ENCODE data around the gene SLC39A1. TPM values are rescaled to one million over a fixed set of nuclear protein-coding genes. Genes with fewer than 3 reads are reported as not detected.

Gene SLC39A1
- total and polyA plus RNA-seq, 7 donors, result 25.7 to 97.5 (median 72.4) TPM

- H3K4me3 ChIP-seq, result no peak overlapping the region
- H3K27me3 ChIP-seq, result no peaks in the 10 kb centered on the region
- 94 to 97% methylated on average over 3 of the region's 3 CpGs for WGBS, 2 donors
- peaks cover 0 to 32% (median 23%) of the 10 kb centered on the region in 4 donors for H3K36me3 ChIP-seq
- intact Hi-C loops (cut with DNase I), result no loop called here
- H3K4me1 ChIP-seq, result peaks cover 0 to 28% (median 23%) of the 10 kb centered on the region in 4 donors
- no peak overlapping the region for H3K27ac ChIP-seq
- no peak for DNase-seq
- no peak for TF ChIP-seq CTCF (IDR thresholded peaks at IDR 0.05)
- TF ChIP-seq POLR2A (IDR thresholded peaks at IDR 0.05), result no peak
- TF ChIP-seq EP300 (IDR thresholded peaks at IDR 0.05), result no peak
- TF ChIP-seq POLR2AphosphoS5 (IDR thresholded peaks at IDR 0.05), result no peak
- H3K9me3 ChIP-seq, result no peaks in the 10 kb centered on the region
Measured at GRCh38 chr1:153973071-153973470, 9.7 kb upstream of the SLC39A1 start.

- Histone ChIP-seq H3K9me3 (no peaks in the 10 kb centered on the region), H3K4me1 (peaks cover 0 to 24% (median 19%) of the 10 kb centered on the region in 4 donors), H3K36me3 (peaks cover 0 to 23% (median 16%) of the 10 kb centered on the region in 4 donors), H3K4me3 (no peak overlapping the region), H3K27me3 (no peaks in the 10 kb centered on the region), H3K27ac (no peak overlapping the region)
- intact Hi-C loops (cut with DNase I), result no loop called here
- 83 to 94% methylated on average over 2 of the region's 2 CpGs for WGBS, 2 donors
- DNase-seq, result no peak
- TF ChIP-seq POLR2AphosphoS5 (IDR thresholded peaks at IDR 0.05) (no peak), CTCF (IDR thresholded peaks at IDR 0.05) (no peak), EP300 (IDR thresholded peaks at IDR 0.05) (no peak), POLR2A (IDR thresholded peaks at IDR 0.05) (no peak)
Measured at GRCh38 chr1:153970346-153970745, 7.0 kb upstream of the SLC39A1 start.

- no peak for DNase-seq
- H3K9me3 ChIP-seq, result no peaks in the 10 kb centered on the region
- intact Hi-C loops (cut with DNase I), result loop anchor here (2.0 kb wide), 1 partner anchor 16 kb away; no protein-coding TSS in a partner anchor
- no peak overlapping the region for H3K27ac ChIP-seq
- TF ChIP-seq EP300 (IDR thresholded peaks at IDR 0.05) (no peak), POLR2AphosphoS5 (IDR thresholded peaks at IDR 0.05) (no peak), CTCF (IDR thresholded peaks at IDR 0.05) (no peak), POLR2A (IDR thresholded peaks at IDR 0.05) (no peak)
- WGBS, 2 donors, result 76 to 88% methylated on average over 2 of the region's 2 CpGs
- peaks cover 0 to 34% (median 27%) of the 10 kb centered on the region in 4 donors for H3K4me1 ChIP-seq
- no peak overlapping the region for H3K4me3 ChIP-seq
- no peaks in the 10 kb centered on the region for H3K27me3 ChIP-seq
- peaks cover 0 to 9% (median 4%) of the 10 kb centered on the region in 4 donors for H3K36me3 ChIP-seq
Measured at GRCh38 chr1:153968972-153969371, 5.6 kb upstream of the SLC39A1 start.

DNA sequence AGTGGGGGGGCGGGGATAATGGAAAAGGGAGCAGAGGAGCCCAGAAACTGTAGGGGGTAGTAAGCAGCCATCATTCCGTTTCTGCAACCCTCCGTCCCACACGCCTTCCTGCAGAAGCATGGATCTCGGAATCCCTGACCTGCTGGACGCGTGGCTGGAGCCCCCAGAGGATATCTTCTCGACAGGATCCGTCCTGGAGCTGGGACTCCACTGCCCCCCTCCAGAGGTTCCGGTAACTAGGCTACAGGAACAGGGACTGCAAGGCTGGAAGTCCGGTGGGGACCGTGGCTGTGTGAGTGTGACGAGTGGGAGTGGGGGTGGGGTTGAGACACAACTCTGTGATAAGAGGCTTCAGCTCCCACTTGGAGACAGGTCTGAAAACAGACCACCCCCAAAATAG, 5.1 kb upstream of the SLC39A1 start:
- Histone ChIP-seq H3K4me3 (peak overlapping the region; percentile 45 to 59 (median 53)), H3K36me3 (peaks cover 0 to 4% (median 0%) of the 10 kb centered on the region in 4 donors), H3K9me3 (no peaks in the 10 kb centered on the region), H3K27ac (peak overlapping the region; percentile 82 to 93 (median 91)), H3K4me1 (peaks cover 0 to 37% (median 28%) of the 10 kb centered on the region in 4 donors), H3K27me3 (no peaks in the 10 kb centered on the region)
- peak; percentile 70 for DNase-seq
- WGBS, 2 donors, result 8 to 17% methylated on average over 13 of the region's 13 CpGs
- intact Hi-C loops (cut with DNase I), result loop anchor here (2.0 kb wide), 1 partner anchor 16 kb away; no protein-coding TSS in a partner anchor
- TF ChIP-seq POLR2A (IDR thresholded peaks at IDR 0.05) (no peak), CTCF (IDR thresholded peaks at IDR 0.05) (no peak), EP300 (IDR thresholded peaks at IDR 0.05) (no peak), POLR2AphosphoS5 (IDR thresholded peaks at IDR 0.05) (no peak)

DNA sequence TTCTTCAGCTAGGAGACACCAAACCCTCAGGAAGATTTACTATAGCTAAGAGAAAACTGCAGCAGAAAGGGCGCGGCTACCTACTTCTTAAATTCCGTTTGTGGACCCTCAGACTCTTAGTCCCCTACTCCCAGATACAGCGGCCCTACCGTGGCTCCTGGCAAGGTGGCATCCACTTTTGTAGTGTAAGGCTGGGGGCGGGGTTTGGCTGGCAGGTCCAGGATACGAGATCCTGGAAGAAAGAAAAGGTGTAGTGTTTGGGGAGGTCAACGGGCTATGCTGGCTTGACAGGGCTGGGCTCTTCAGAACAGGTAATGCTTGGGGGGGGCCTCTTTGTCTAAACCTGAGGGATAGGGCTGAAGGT, 4.6 kb upstream of the SLC39A1 start:
- no peaks in the 10 kb centered on the region for H3K27me3 ChIP-seq
- TF ChIP-seq EP300 (IDR thresholded peaks at IDR 0.05), result no peak
- TF ChIP-seq POLR2AphosphoS5 (IDR thresholded peaks at IDR 0.05), result no peak
- TF ChIP-seq CTCF (IDR thresholded peaks at IDR 0.05), result no peak
- no peak for TF ChIP-seq POLR2A (IDR thresholded peaks at IDR 0.05)
- H3K9me3 ChIP-seq, result no peaks in the 10 kb centered on the region
- peak overlapping the region; percentile 45 to 59 (median 53) for H3K4me3 ChIP-seq
- H3K4me1 ChIP-seq, result peaks cover 0 to 37% (median 28%) of the 10 kb centered on the region in 4 donors
- DNase-seq, result no peak
- 1 to 2% methylated on average over 8 of the region's 8 CpGs for WGBS, 2 donors
- no peaks in the 10 kb centered on the region for H3K36me3 ChIP-seq
- intact Hi-C loops (cut with DNase I), result loop anchor here (2.0 kb wide), 1 partner anchor 17 kb away; no protein-coding TSS in a partner anchor
- H3K27ac ChIP-seq, result peak overlapping the region; percentile 82 to 93 (median 91)

All from sigmoid colon (tissue), 7 donors.